Brain microvascular endothelial cell (primary cell): ENCODE data around the gene PRSS57.
A peak's percentile ranks its signal among the peaks of the same experiment; 100 is the strongest.

ENCODE experiments used
- DNase-seq: peaks from one replicate; pipeline ENCODE4 v3.0.0-alpha.2; 2020
- H3K27ac ChIP-seq: fragments of 250-450 bp; sonication (Bioruptor Pico); 2 replicates; pipeline ENCODE4 v1.5.1; 2020; ENCODE audit warnings: mild to moderate bottlenecking, moderate library complexity
- H3K27me3 ChIP-seq: fragments of 250-450 bp; sonication (Bioruptor Pico); replicated peaks from 2 replicates; pipeline ENCODE4 v1.5.1; 2020; ENCODE audit warnings: mild to moderate bottlenecking
- H3K36me3 ChIP-seq: fragments of 250-450 bp; sonication (Bioruptor Pico); replicated peaks from 2 replicates; pipeline ENCODE4 v1.5.1; 2020; ENCODE audit warnings: mild to moderate bottlenecking
- H3K4me3 ChIP-seq: 2 replicates; pipeline ENCODE4 v1.5.1; 2011; ENCODE audit warnings: low read depth, mild to moderate bottlenecking, control low read depth, low read length, moderate library complexity
- CTCF ChIP-seq: IDR thresholded peaks from 2 replicates; pipeline ENCODE4 v1.5.1; 2011; ENCODE audit warnings: low read depth, mild to moderate bottlenecking, moderate library complexity, low read length, control low read depth, inconsistent platforms; ENCODE audit errors: missing control alignments
- in situ Hi-C: cut with HindIII; loops from 2 replicates; pipeline ENCODE4 v1.10.0; 2017; ENCODE audit warnings: low sequenced_read_pairs, low pct_ligation_motif_present

PRSS57 gene

GRCh38 chr19:711254-711653 lies 16.0 kb upstream of the PRSS57 start:
- no peak for TF ChIP-seq CTCF
- Histone ChIP-seq H3K4me3 (no peak overlapping the region), H3K27ac (no peak overlapping the region), H3K36me3 (no peaks in the 10 kb centered on the region), H3K27me3 (peaks cover 3% of the 10 kb centered on the region)
- in situ Hi-C loops, result no loop called here
- DNase-seq, result no peak

GRCh38 chr19:710767-711166 lies 15.5 kb upstream of the PRSS57 start:
- in situ Hi-C loops, result no loop called here
- Histone ChIP-seq H3K4me3 (no peak overlapping the region), H3K27ac (no peak overlapping the region), H3K36me3 (no peaks in the 10 kb centered on the region), H3K27me3 (peaks cover 3% of the 10 kb centered on the region)
- TF ChIP-seq CTCF, result no peak
- DNase-seq, result no peak

- Histone ChIP-seq H3K4me3 (no peak overlapping the region), H3K27me3 (peaks cover 3% of the 10 kb centered on the region), H3K36me3 (no peaks in the 10 kb centered on the region), H3K27ac (no peak overlapping the region)
- in situ Hi-C loops, result no loop called here
- no peak for DNase-seq
- no peak for TF ChIP-seq CTCF
Measured at GRCh38 chr19:709965-710571, 14.8 kb upstream of the PRSS57 start.

GRCh38 chr19:709196-709964 lies 14.1 kb upstream of the PRSS57 start:
- Histone ChIP-seq H3K27me3 (peaks cover 3% of the 10 kb centered on the region), H3K27ac (no peak overlapping the region), H3K36me3 (no peaks in the 10 kb centered on the region), H3K4me3 (peak overlapping the region; percentile 32)
- TF ChIP-seq CTCF, result no peak
- in situ Hi-C loops, result no loop called here
- DNase-seq, result no peak

GRCh38 chr19:708154-709143 lies 13.2 kb upstream of the PRSS57 start, which contains the start of gene PALM:
Gene PALM, plus strand, starts transcription at chr19:708935. Its CDS starts 212 bp downstream, at chr19:709147.
- Histone ChIP-seq H3K27ac (no peak within 1 kb of the TSS), H3K27me3 (peaks cover 3% of the 10 kb centered on the region), H3K4me3 (peak within 1 kb of the TSS; percentile 39), H3K36me3 (no peaks in the 10 kb centered on the region)
- no peak for TF ChIP-seq CTCF
- in situ Hi-C loops, result no loop called here
- DNase-seq, result no peak
